HepG2 (cell line): Measurements from ENCODE around the gene STOM. TPM values are rescaled to one million over a fixed set of nuclear protein-coding genes. Genes with fewer than 3 reads are reported as not detected.

ENCODE experiments used
- ATAC-seq: fragments of 200-7000 bp; cut with Tn5 transposase; 3 replicates; pipeline ENCODE4 v1.9.1; 2020; ENCODE audit warnings: mild to moderate bottlenecking, moderate library complexity
- BruUV-seq: library from RNA; stranded (reverse); fragments of 400-500 nt; replicated peaks from 2 replicates; lab custom pipeline; 2021; lab: Mats Ljungman, UMichigan
- CTCF ChIA-PET: fragments of 300-600 bp; formaldehyde crosslinking; extraction: SDS; loops from one replicate; lab custom pipeline; 2021; ENCODE audit warnings: low total read pairs, inconsistent platforms, low intra/inter-chr PET ratio; lab: Yijun Ruan, JAX
- POLR2A ChIA-PET: fragments of 350-600 bp; sonication (Branson Sonifier 250); formaldehyde crosslinking; loops from one replicate; lab custom pipeline; 2020; ENCODE audit warnings: antibody characterized with exemption, inconsistent platforms; lab: Yijun Ruan, JAX
- DNase-seq: peaks from one replicate; pipeline ENCODE4 v3.0.0-alpha.2; 2015; ENCODE audit warnings: low spot score
- FAIRE-seq: peaks from 3 replicates; lab custom pipeline; 2011; peaks lifted over from hg19 to GRCh38; lab: Jason Lieb, UNC
- H2AFZ ChIP-seq: one replicate; pipeline ENCODE4 v1.6.1; 2011; ENCODE audit warnings: low read length, inconsistent platforms
- H3K27ac ChIP-seq: fragments of 300-600 bp; 3 replicates; pipeline ENCODE4 v1.8.0; 2011; ENCODE audit warnings: mixed run types, mild to moderate bottlenecking, mixed read lengths, low read length, inconsistent platforms; ENCODE audit not compliant: insufficient read depth; ENCODE audit errors: extremely low read length
- H3K27me3 ChIP-seq, 2 experiments: fragments of 200-600 bp in 1 of 2; 2 replicates in 1 of 2; 3 replicates in 1 of 2; pipeline versions ENCODE4 v1.6.0 to v1.8.0; 2011; ENCODE audit warnings: low read length in 2 of 2, mild to moderate bottlenecking in 2 of 2, moderate library complexity in 2 of 2, inconsistent platforms in 1 of 2; ENCODE audit not compliant: insufficient read depth in 2 of 2, control insufficient read depth in 1 of 2
- H3K36me3 ChIP-seq, 2 experiments: fragments of 200-600 bp in 1 of 2; replicated peaks in 1 of 2; 2 replicates in 1 of 2; 3 replicates in 1 of 2; pipeline versions ENCODE4 v1.5.1 to v1.8.0; 2011; ENCODE audit warnings: low read length in 2 of 2, inconsistent platforms in 1 of 2; ENCODE audit not compliant: insufficient read depth in 2 of 2, control insufficient read depth in 1 of 2
- H3K4me1 ChIP-seq: 2 replicates; pipeline ENCODE4 v1.5.1; 2012; ENCODE audit warnings: low read length, inconsistent platforms; ENCODE audit not compliant: insufficient read depth
- H3K4me2 ChIP-seq: 2 replicates; pipeline ENCODE4 v1.6.0; 2011; ENCODE audit warnings: low read depth, low read length, inconsistent platforms
- H3K4me3 ChIP-seq, 3 experiments: fragments of 200-600 bp in 1 of 3; sonication (generic), shearing (Covaris generic) in 1 of 3; replicated peaks in 1 of 3; 2 replicates each; pipeline ENCODE4 v1.5.1; 2011 to 2016; ENCODE audit warnings: low read length in 3 of 3, inconsistent platforms in 2 of 3, low read depth in 2 of 3, mild to moderate bottlenecking in 2 of 3, control low read depth in 1 of 3, mixed read lengths in 1 of 3; ENCODE audit not compliant: insufficient read depth in 1 of 3
- H3K79me2 ChIP-seq: one replicate; pipeline ENCODE4 v1.6.1; 2011; ENCODE audit warnings: low read length, inconsistent platforms; ENCODE audit not compliant: insufficient read depth
- H3K9ac ChIP-seq: 2 replicates; pipeline ENCODE4 v1.6.0; 2011; ENCODE audit warnings: mild to moderate bottlenecking, low read depth, low read length, inconsistent platforms; ENCODE audit not compliant: insufficient read depth
- H3K9me3 ChIP-seq: 2 replicates; pipeline ENCODE4 v1.5.1; 2012; ENCODE audit warnings: mild to moderate bottlenecking, low read length
- H4K20me1 ChIP-seq: 2 replicates; pipeline ENCODE4 v1.6.0; 2011; ENCODE audit warnings: inconsistent platforms, mild to moderate bottlenecking, low read length, moderate library complexity; ENCODE audit not compliant: insufficient read depth
- ATF3 ChIP-seq: sonication (generic); formaldehyde crosslinking; IDR thresholded peaks from 2 replicates; pipeline ENCODE4 v1.4.0; 2020; ENCODE audit warnings: missing genetic modification reagents
- BRCA1 ChIP-seq: sonication (generic); formaldehyde crosslinking; IDR thresholded peaks from 2 replicates; pipeline ENCODE4 v1.4.0; 2020; ENCODE audit warnings: missing genetic modification reagents
- CC2D1A ChIP-seq: sonication (generic); formaldehyde crosslinking; IDR thresholded peaks from 2 replicates; pipeline ENCODE4 v1.8.1; 2023; ENCODE audit warnings: mild to moderate bottlenecking, missing genetic modification reagents
- DPF2 ChIP-seq: sonication (generic); formaldehyde crosslinking; IDR thresholded peaks from 2 replicates; pipeline ENCODE4 v1.4.0; 2020; ENCODE audit warnings: mild to moderate bottlenecking, low read depth, missing genetic modification reagents, borderline replicate concordance
- MAFG ChIP-seq: sonication (generic); formaldehyde crosslinking; IDR thresholded peaks from 2 replicates; pipeline ENCODE4 v1.5.1; 2020; ENCODE audit warnings: mild to moderate bottlenecking, missing genetic modification reagents
- MLX ChIP-seq: IDR thresholded peaks from 2 replicates; pipeline ENCODE4 v1.6.1; 2016
- MNT ChIP-seq: fragments of 450-650 bp; IDR thresholded peaks from 2 replicates; pipeline ENCODE4 v1.6.1; 2016
- NBN ChIP-seq: fragments of 450-650 bp; conservative IDR thresholded peaks from 2 replicates; pipeline ENCODE4 v1.6.1; 2017
- PHF21A ChIP-seq: sonication (generic); formaldehyde crosslinking; IDR thresholded peaks from 2 replicates; pipeline ENCODE4 v1.5.0; 2020; ENCODE audit warnings: mild to moderate bottlenecking, missing genetic modification reagents
- PITX1 ChIP-seq: sonication (generic); formaldehyde crosslinking; IDR thresholded peaks from 2 replicates; pipeline ENCODE4 v1.5.1; 2020; ENCODE audit warnings: mild to moderate bottlenecking, missing genetic modification reagents
- PTBP1 ChIP-seq: fragments of 200-400 bp; formaldehyde crosslinking; IDR thresholded peaks from 2 replicates; pipeline ENCODE4 v1.6.1; 2018; ENCODE audit warnings: low read length, low read depth; ENCODE audit not compliant: poor library complexity, severe bottlenecking
- RORA ChIP-seq: sonication (generic); formaldehyde crosslinking; IDR thresholded peaks from 2 replicates; pipeline ENCODE4 v1.5.0; 2020; ENCODE audit warnings: mild to moderate bottlenecking, missing genetic modification reagents, moderate library complexity
- SAFB2 ChIP-seq: sonication (generic); formaldehyde crosslinking; IDR thresholded peaks from 2 replicates; pipeline ENCODE4 v1.5.1; 2020; ENCODE audit warnings: missing genetic modification reagents, low read depth, mild to moderate bottlenecking, borderline replicate concordance
- SIX1 ChIP-seq: sonication (generic); formaldehyde crosslinking; IDR thresholded peaks from 2 replicates; pipeline ENCODE4 v1.4.0; 2020; ENCODE audit warnings: missing genetic modification reagents, borderline replicate concordance
- TCF12 ChIP-seq, 2 experiments: fragments of 450-650 bp in 1 of 2; sonication (generic) in 1 of 2; formaldehyde crosslinking in 1 of 2; IDR thresholded peaks; 2 replicates each; pipeline versions ENCODE4 v1.6.1 to v1.8.0; 2017 to 2022; ENCODE audit warnings: antibody characterized with exemption in 1 of 2, mild to moderate bottlenecking in 1 of 2, missing genetic modification reagents in 1 of 2, moderate library complexity in 1 of 2
- THAP11 ChIP-seq: IDR thresholded peaks from 2 replicates; pipeline ENCODE4 v1.6.1; 2016; ENCODE audit warnings: missing biosample characterization, missing genetic modification reagents
- ZFP62 ChIP-seq: sonication (generic); formaldehyde crosslinking; IDR thresholded peaks from 2 replicates; pipeline ENCODE4 v1.4.0; 2020; ENCODE audit warnings: missing genetic modification reagents
- ZNF790 ChIP-seq: sonication (generic); formaldehyde crosslinking; IDR thresholded peaks from 2 replicates; pipeline ENCODE4 v1.8.0; 2022; ENCODE audit warnings: missing genetic modification reagents, mild to moderate bottlenecking, borderline replicate concordance
- WGBS: methylation state at CpG from one replicate; pipeline ENCODE4 v1.1.6; 2017; ENCODE audit warnings: low lambda C conversion rate; 5-methylcytosine and 5-hydroxymethylcytosine counted together
- in situ Hi-C: cut with HindIII; loops from 2 replicates; pipeline ENCODE4 v1.10.0; 2017; ENCODE audit warnings: low pct_unique_long_range_greater_than_20kb; ENCODE audit not compliant: extremely low pct_ligation_motif_present
- intact Hi-C: fragments of 100-400 bp; cut with micrococcal nuclease; formaldehyde crosslinking; loops from one replicate; pipeline ENCODE4 v1.10.0; 2022; ENCODE audit not compliant: unreplicated experiment
- polyA plus RNA-seq, 8 experiments: library from polyadenylated mRNA; depleted of rRNA in 3 of 8; stranded (reverse) in 7 of 8; unstranded in 1 of 8; fragments of >200 nt; fragmentation: Illumina TruSeq in 4 of 8; extraction: Trizol in 4 of 8; gene quantifications; 2 replicates each; pipeline versions ENCODE4 v1.2.1 to v1.2.3, GENCODE V29; 2011 to 2016; ENCODE audit warnings: low read depth in 4 of 8, missing spikeins in 1 of 8, mixed read lengths in 1 of 8; ENCODE audit not compliant: insufficient read depth in 1 of 8
- total RNA-seq, 5 experiments: library from RNA; depleted of rRNA; stranded (reverse); fragments of >200 nt; fragmentation: Illumina TruSeq; extraction: Trizol; gene quantifications; 2 replicates each; pipeline ENCODE4 v1.2.3, GENCODE V29; 2016; ENCODE audit warnings: low read depth in 1 of 5

The STOM gene
- total and polyA plus RNA-seq, 2 of the 13 experiments (the other 11 are each of a cell fraction or from before 2014, with no cell fraction given) = 43.6 to 165 TPM

GRCh38 chr9:121395558-121395957, 25.5 kb upstream of the STOM start:
- TF ChIP-seq SAFB2 (no peak), ZNF790 (CRISPR knock-in tag) (no peak), PITX1 (no peak), DPF2 (CRISPR knock-in tag) (no peak), BRCA1 (CRISPR knock-in tag) (no peak), CC2D1A (CRISPR knock-in tag) (no peak), TCF12 (IDR thresholded peaks at IDR 0.05) (no peak), TCF12 (CRISPR knock-in tag; IDR thresholded peaks at IDR 0.05) (no peak)
- Histone ChIP-seq H3K27me3 (peaks cover 0 to 11% of the 10 kb centered on the region in 2 experiments; a peak in 2 of 5 replicates), H3K4me1 (no peaks in the 10 kb centered on the region), H3K27ac (no peak overlapping the region), H4K20me1 (no peaks in the 10 kb centered on the region), H2AFZ (no peak overlapping the region), H3K79me2 (no peaks in the 10 kb centered on the region), H3K4me3 (no peak overlapping the region), H3K9me3 (no peaks in the 10 kb centered on the region), H3K36me3 (no peaks in the 10 kb centered on the region), H3K4me2 (no peak overlapping the region), H3K9ac (no peak overlapping the region)
- ChIA-PET POLR2A (interaction anchor here (1.2 kb wide), 1 partner anchor 23 kb away, joined by 3 read pairs; no protein-coding TSS in a partner anchor), CTCF (no interaction called here)
- no TSS peak for BruUV-seq
- ATAC-seq (no peak), DNase-seq (no peak), FAIRE-seq (no peak)
- in situ Hi-C loops (loop anchor here (5.0 kb wide), 2 partner anchors 78 to 173 kb away; no protein-coding TSS in a partner anchor), intact Hi-C loops (no loop called here)

- no peaks in the 10 kb centered on the region for H3K36me3 ChIP-seq
- ATAC-seq (no peak), DNase-seq (no peak), FAIRE-seq (no peak)
- no peaks in the 10 kb centered on the region for H3K9me3 ChIP-seq
- H3K27ac ChIP-seq = no peak overlapping the region
- ChIA-PET CTCF (no interaction called here), POLR2A (no interaction called here)
- BruUV-seq = no TSS peak
- no peaks in the 10 kb centered on the region for H3K4me1 ChIP-seq
- intact Hi-C loops (no loop called here), in situ Hi-C loops (no loop called here)
- no peaks in the 10 kb centered on the region for H4K20me1 ChIP-seq
- H3K9ac ChIP-seq = no peak overlapping the region
- H2AFZ ChIP-seq = no peak overlapping the region
- H3K4me3 ChIP-seq = no peak overlapping the region
- H3K79me2 ChIP-seq = no peaks in the 10 kb centered on the region
- peaks cover 0 to 15% of the 10 kb centered on the region in 2 experiments; a peak in 3 of 5 replicates for H3K27me3 ChIP-seq
- no peak overlapping the region for H3K4me2 ChIP-seq
- WGBS = 23% methylated on average over 3 of the region's 3 CpGs
- TF ChIP-seq SIX1 (no peak), RORA (CRISPR knock-in tag) (no peak), MAFG (no peak), NBN (no peak), MLX (no peak), ZFP62 (no peak), ATF3 (CRISPR knock-in tag) (no peak), MNT (no peak), THAP11 (CRISPR knock-in tag) (no peak), PHF21A (CRISPR knock-in tag) (no peak), PTBP1 (no peak)
Observed at GRCh38 chr9:121394292-121394691, 24.2 kb upstream of the STOM start.
